Right renal cortex interstitium (tissue), 3 donors: Measurements from ENCODE around the gene SAMD14. TPM values are rescaled to one million over a fixed set of nuclear protein-coding genes. Genes with fewer than 3 reads are reported as not detected.

ENCODE experiments used
- DNase-seq, 3 donors: peaks; one replicate each; pipeline ENCODE4 v3.0.0-alpha.2; 2013; ENCODE audit warnings: low read depth in 3 of 3, low spot score in 2 of 3
- polyA plus RNA-seq, 3 donors: library from polyadenylated mRNA; unstranded; fragments of 120-200 nt; gene quantifications; one replicate each; pipeline ENCODE4 v1.2.1, GENCODE V29; 2013; ENCODE audit not compliant: insufficient read length in 3 of 3

Gene SAMD14
- 10 to 100 TPM; 11.0 to 12.2 (median 12.1) TPM for polyA plus RNA-seq

- DNase-seq, result no peak
These were observed at the start of gene SAMD14 for GRCh38 chr17:50129728-50130558. Gene SAMD14, minus strand, starts transcription at chr17:50130160. Its CDS starts 5,201 bp downstream, at chr17:50124959.

GRCh38 chr17:50177983-50178834, 48.2 kb upstream of the SAMD14 start:
- no peak for DNase-seq

GRCh38 chr17:50177476-50177875, 47.5 kb upstream of the SAMD14 start:
- DNase-seq, result no peak

GRCh38 chr17:50176559-50177357, 46.8 kb upstream of the SAMD14 start:
- DNase-seq, result no peak

GRCh38 chr17:50175035-50175807, 45.3 kb upstream of the SAMD14 start:
- no peak for DNase-seq

- no peak for DNase-seq
These were observed 44.5 kb upstream of the SAMD14 start for GRCh38 chr17:50174444-50174843.

GRCh38 chr17:50173335-50173941, 43.5 kb upstream of the SAMD14 start:
- DNase-seq, result no peak

GRCh38 chr17:50172936-50173334, 43.0 kb upstream of the SAMD14 start:
- no peak for DNase-seq

GRCh38 chr17:50172130-50172529, 42.2 kb upstream of the SAMD14 start:
- DNase-seq, result no peak

- no peak for DNase-seq
These were observed 41.6 kb upstream of the SAMD14 start for GRCh38 chr17:50171371-50172071.

- DNase-seq, result no peak
These were observed 40.9 kb upstream of the SAMD14 start for GRCh38 chr17:50170662-50171370.

- DNase-seq, result no peak
These were observed 40.0 kb upstream of the SAMD14 start for GRCh38 chr17:50169881-50170459.

- no peak for DNase-seq
These were observed 39.3 kb upstream of the SAMD14 start for GRCh38 chr17:50169121-50169764.

GRCh38 chr17:50168319-50168718, 38.4 kb upstream of the SAMD14 start:
- DNase-seq, result no peak

GRCh38 chr17:50167371-50167770, 37.4 kb upstream of the SAMD14 start:
- DNase-seq, result no peak

GRCh38 chr17:50166518-50167181, 36.7 kb upstream of the SAMD14 start:
- no peak for DNase-seq
